ENCODE results near the gene RABGAP1. TPM values are rescaled to one million over a fixed set of nuclear protein-coding genes. Genes with fewer than 3 reads are reported as not detected.

The RABGAP1 gene
- total RNA-seq, 2 experiments from 2014 or later, result 20.6 to 24.9 TPM

DNA sequence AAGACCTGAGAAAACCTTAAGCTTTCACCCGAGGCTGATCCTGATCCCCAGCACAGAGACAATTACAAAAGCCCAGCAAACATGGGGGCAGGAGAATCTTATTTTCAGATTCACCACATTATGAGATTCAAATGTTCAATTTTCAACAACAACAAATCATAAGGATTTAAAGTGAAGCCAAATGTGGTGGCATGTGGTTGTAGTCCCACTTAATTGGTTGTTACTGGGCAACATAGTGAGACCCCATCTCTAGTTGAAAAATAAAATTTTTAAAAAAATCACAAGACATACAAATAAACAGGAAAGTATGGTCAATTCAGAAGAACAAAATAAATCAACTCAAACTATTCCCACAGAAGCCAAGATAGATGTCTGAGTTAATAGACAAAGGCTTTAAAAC, 3.9 kb upstream of the RABGAP1 start:
- CTCF ChIA-PET, result no interaction called here
- no peaks in the 10 kb centered on the region for H3K27me3 ChIP-seq (ENCODE audit: control insufficient read depth in 1 of 2, insufficient read depth in 2 of 2, low read length in 2 of 2)
- POLR2A ChIA-PET, result no interaction called here
- H3K36me3 ChIP-seq (ENCODE audit: insufficient read depth, low read length), result peaks cover 17% of the 10 kb centered on the region
- H3K9me3 ChIP-seq (ENCODE audit: control insufficient read depth in 1 of 2, insufficient read depth in 1 of 2, low read length in 2 of 2), result no peaks in the 10 kb centered on the region
- ATAC-seq (ENCODE audit: poor library complexity), result no peak
- peaks cover 43% of the 10 kb centered on the region for H3K4me1 Mint-ChIP-seq (ENCODE audit: low read depth)
- DNase-seq, result no peak
- TF ChIP-seq, protein P1, sequence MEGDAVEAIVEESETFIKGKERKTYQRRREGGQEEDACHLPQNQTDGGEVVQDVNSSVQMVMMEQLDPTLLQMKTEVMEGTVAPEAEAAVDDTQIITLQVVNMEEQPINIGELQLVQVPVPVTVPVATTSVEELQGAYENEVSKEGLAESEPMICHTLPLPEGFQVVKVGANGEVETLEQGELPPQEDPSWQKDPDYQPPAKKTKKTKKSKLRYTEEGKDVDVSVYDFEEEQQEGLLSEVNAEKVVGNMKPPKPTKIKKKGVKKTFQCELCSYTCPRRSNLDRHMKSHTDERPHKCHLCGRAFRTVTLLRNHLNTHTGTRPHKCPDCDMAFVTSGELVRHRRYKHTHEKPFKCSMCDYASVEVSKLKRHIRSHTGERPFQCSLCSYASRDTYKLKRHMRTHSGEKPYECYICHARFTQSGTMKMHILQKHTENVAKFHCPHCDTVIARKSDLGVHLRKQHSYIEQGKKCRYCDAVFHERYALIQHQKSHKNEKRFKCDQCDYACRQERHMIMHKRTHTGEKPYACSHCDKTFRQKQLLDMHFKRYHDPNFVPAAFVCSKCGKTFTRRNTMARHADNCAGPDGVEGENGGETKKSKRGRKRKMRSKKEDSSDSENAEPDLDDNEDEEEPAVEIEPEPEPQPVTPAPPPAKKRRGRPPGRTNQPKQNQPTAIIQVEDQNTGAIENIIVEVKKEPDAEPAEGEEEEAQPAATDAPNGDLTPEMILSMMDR (IDR thresholded peaks at IDR 0.05), result no peak
- no peaks in the 10 kb centered on the region for H3K9me3 Mint-ChIP-seq
- H3K4me3 Mint-ChIP-seq, result no peak overlapping the region
- no peak overlapping the region for H3K4me3 ChIP-seq (ENCODE audit: low read length)
- H3K27ac Mint-ChIP-seq, result no peak overlapping the region
- H3K4me1 ChIP-seq (ENCODE audit: insufficient read depth, low read length), result peaks cover 29% of the 10 kb centered on the region
- peaks cover 40% of the 10 kb centered on the region for H3K36me3 Mint-ChIP-seq (ENCODE audit: low read depth)
- intact Hi-C loops (cut with DNase I, micrococcal nuclease), result loop anchor here in 1 of 2 experiments (10.0 kb wide), 1 partner anchor 672 kb away; the partner anchor contains the start of genes MRRF and RBM18
- no peak overlapping the region for H3K27ac ChIP-seq (ENCODE audit: low read depth in 1 of 2, low read length in 2 of 2)
- H3K27me3 Mint-ChIP-seq, result no peaks in the 10 kb centered on the region

DNA sequence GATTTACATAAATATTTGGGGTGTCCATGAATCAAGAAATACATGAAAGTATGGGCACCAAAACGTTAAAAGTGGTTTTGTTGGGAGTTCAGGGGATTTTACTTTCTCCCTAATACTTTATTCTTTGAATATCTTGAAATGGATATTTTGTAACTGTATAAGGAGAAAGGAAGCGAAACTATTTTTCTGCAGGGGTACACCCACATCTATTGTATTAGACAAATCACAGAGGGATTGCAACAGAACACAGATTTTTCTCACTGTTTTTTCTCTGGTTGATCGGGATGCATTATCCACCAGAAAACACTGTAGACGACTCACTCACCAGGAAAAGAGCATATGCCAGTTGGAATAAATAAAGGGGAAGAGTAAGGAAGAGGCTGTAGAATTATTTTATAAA, 1.2 kb upstream of the RABGAP1 start:
- Histone ChIP-seq H3K9me3 (ENCODE audit: control insufficient read depth in 1 of 2, insufficient read depth in 1 of 2, low read length in 2 of 2) (no peaks in the 10 kb centered on the region), H3K27ac (ENCODE audit: low read depth in 1 of 2, low read length in 2 of 2) (no peak overlapping the region), H3K36me3 (ENCODE audit: insufficient read depth, low read length) (peaks cover 19% of the 10 kb centered on the region), H3K4me3 (ENCODE audit: low read length) (no peak overlapping the region), H3K27me3 (ENCODE audit: control insufficient read depth in 1 of 2, insufficient read depth in 2 of 2, low read length in 2 of 2) (no peaks in the 10 kb centered on the region), H3K4me1 (ENCODE audit: insufficient read depth, low read length) (peaks cover 19% of the 10 kb centered on the region)
- Mint-ChIP-seq H3K9me3 (no peaks in the 10 kb centered on the region), H3K4me1 (ENCODE audit: low read depth) (peaks cover 41% of the 10 kb centered on the region), H3K27me3 (no peaks in the 10 kb centered on the region), H3K4me3 (peak overlapping the region; percentile 78), H3K27ac (peak overlapping the region; percentile 39), H3K36me3 (ENCODE audit: low read depth) (peaks cover 38% of the 10 kb centered on the region)
- TF ChIP-seq, protein P1 (IDR thresholded peaks at IDR 0.05), result no peak
- ATAC-seq (ENCODE audit: poor library complexity), result no peak
- DNase-seq, result no peak
- intact Hi-C loops (cut with DNase I, micrococcal nuclease), result loop anchor here in 1 of 2 experiments (2.0 to 10.0 kb wide), 2 partner anchors 27 to 675 kb away; partner anchors contain the start of genes MRRF, RBM18 and ZBTB6
- CTCF ChIA-PET, result no interaction called here
- POLR2A ChIA-PET, result interaction anchor here (2.8 to 4.2 kb wide), 3 partner anchors 8 to 36 kb away, joined by 44 to 62 read pairs (median 53); partner anchors contain the start of genes RC3H2, ZBTB26 and ZBTB6

DNA sequence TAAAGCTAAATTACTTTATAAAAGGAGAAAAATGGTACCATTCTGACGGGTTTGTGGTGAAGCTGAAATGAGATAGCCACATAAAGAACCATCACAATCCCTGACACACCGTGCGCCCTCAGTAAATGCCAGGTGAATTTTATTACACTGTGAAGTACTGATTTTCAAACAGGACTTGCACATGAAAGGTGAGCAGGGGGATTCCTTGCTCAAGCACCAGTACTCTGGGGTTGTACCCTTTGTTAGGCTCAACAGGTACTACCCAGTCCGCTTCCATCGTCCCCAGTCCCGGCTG, 419 bp upstream of the RABGAP1 start:
- peaks cover 19% of the 10 kb centered on the region for H3K36me3 ChIP-seq (ENCODE audit: insufficient read depth, low read length)
- CTCF ChIA-PET, result interaction anchor here (1.0 to 2.1 kb wide), 4 partner anchors 9 to 51 kb away, joined by 3 to 9 read pairs (median 6); partner anchors contain the start of genes ZBTB26 and ZBTB6
- Mint-ChIP-seq H3K9me3 (no peaks in the 10 kb centered on the region), H3K36me3 (ENCODE audit: low read depth) (peaks cover 38% of the 10 kb centered on the region), H3K4me3 (peak overlapping the region; percentile 91), H3K27me3 (no peaks in the 10 kb centered on the region), H3K27ac (peak overlapping the region; percentile 88), H3K4me1 (ENCODE audit: low read depth) (peaks cover 40% of the 10 kb centered on the region)
- POLR2A ChIA-PET, result interaction anchor here (0.6 to 4.2 kb wide), 13 partner anchors 9 to 781 kb away, joined by 3 to 62 read pairs (median 5); partner anchors contain the start of genes MORN5, MRRF, NDUFA8 and PDCL
- DNase-seq (no peak), ATAC-seq (ENCODE audit: poor library complexity) (no peak)
- H3K4me3 ChIP-seq (ENCODE audit: low read length), result peak overlapping the region; percentile 37
- no peaks in the 10 kb centered on the region for H3K27me3 ChIP-seq (ENCODE audit: control insufficient read depth in 1 of 2, insufficient read depth in 2 of 2, low read length in 2 of 2)
- TF ChIP-seq, protein P1 (IDR thresholded peaks at IDR 0.05), result no peak
- H3K9me3 ChIP-seq (ENCODE audit: control insufficient read depth in 1 of 2, insufficient read depth in 1 of 2, low read length in 2 of 2), result no peaks in the 10 kb centered on the region
- peak overlapping the region; percentile 48 to 74 for H3K27ac ChIP-seq (ENCODE audit: low read depth in 1 of 2, low read length in 2 of 2)
- intact Hi-C loops (cut with DNase I, micrococcal nuclease), result loop anchor here (1.0 to 5.0 kb wide), 4 partner anchors 9 to 113 kb away; partner anchors contain the start of genes PDCL (in 1 of the 2), RC3H2 (in 1 of the 2), ZBTB26 (in 1 of the 2) and ZBTB6 (in 1 of the 2)
- peaks cover 19% of the 10 kb centered on the region for H3K4me1 ChIP-seq (ENCODE audit: insufficient read depth, low read length)
